Measurements from ENCODE around the gene ROMO1. TPM values are rescaled to one million over a fixed set of nuclear protein-coding genes. Genes with fewer than 3 reads are reported as not detected.

Gene ROMO1
- total RNA-seq, 1 donor: 124 TPM

GRCh38 chr20:35662551-35662950 lies 36.7 kb upstream of the ROMO1 start:
- Histone ChIP-seq H3K4me1 (ENCODE audit: insufficient read depth, low read length) (peaks cover 28% of the 10 kb centered on the region), H3K27me3 (ENCODE audit: insufficient read depth, low read length) (no peaks in the 10 kb centered on the region), H3K27ac (ENCODE audit: low read depth, low read length) (no peak overlapping the region), H3K36me3 (ENCODE audit: insufficient read depth, low read length) (no peaks in the 10 kb centered on the region), H4K20me1 (ENCODE audit: insufficient read depth, low read length) (peaks cover 65% of the 10 kb centered on the region), H2AFZ (ENCODE audit: low read length) (no peak overlapping the region), H3K4me3 (ENCODE audit: insufficient read depth, low read length) (peak overlapping the region; percentile 99), H3K9me3 (ENCODE audit: low read depth, low read length) (no peaks in the 10 kb centered on the region), H3K79me2 (ENCODE audit: insufficient read depth, low read length) (peaks cover 74% of the 10 kb centered on the region), H3K4me2 (ENCODE audit: insufficient read depth, low read length) (peak overlapping the region; percentile 100)
- TF ChIP-seq CTCF (IDR thresholded peaks at IDR 0.05; ENCODE audit: extremely low read depth, low read depth, low read length): no peak
- no peak for DNase-seq (ENCODE audit: insufficient read length, low spot score, missing footprints)

GRCh38 chr20:35663516-35664465 lies 35.4 kb upstream of the ROMO1 start:
- Histone ChIP-seq H2AFZ (ENCODE audit: low read length) (peak overlapping the region; percentile 91), H4K20me1 (ENCODE audit: insufficient read depth, low read length) (peaks cover 53% of the 10 kb centered on the region), H3K36me3 (ENCODE audit: insufficient read depth, low read length) (peaks cover 7% of the 10 kb centered on the region), H3K4me2 (ENCODE audit: insufficient read depth, low read length) (peak overlapping the region; percentile 100), H3K4me1 (ENCODE audit: insufficient read depth, low read length) (peaks cover 28% of the 10 kb centered on the region), H3K79me2 (ENCODE audit: insufficient read depth, low read length) (peaks cover 63% of the 10 kb centered on the region), H3K27ac (ENCODE audit: low read depth, low read length) (peak overlapping the region; percentile 98), H3K9me3 (ENCODE audit: low read depth, low read length) (no peaks in the 10 kb centered on the region), H3K4me3 (ENCODE audit: insufficient read depth, low read length) (peak overlapping the region; percentile 99), H3K27me3 (ENCODE audit: insufficient read depth, low read length) (no peaks in the 10 kb centered on the region)
- no peak for TF ChIP-seq CTCF (IDR thresholded peaks at IDR 0.05; ENCODE audit: extremely low read depth, low read depth, low read length)
- peak; percentile 71 for DNase-seq (ENCODE audit: insufficient read length, low spot score, missing footprints)

- Histone ChIP-seq H3K79me2 (ENCODE audit: insufficient read depth, low read length) (peaks cover 55% of the 10 kb centered on the region), H3K4me2 (ENCODE audit: insufficient read depth, low read length) (peak within 1 kb of the TSS; percentile 100), H3K36me3 (ENCODE audit: insufficient read depth, low read length) (peaks cover 14% of the 10 kb centered on the region), H3K4me3 (ENCODE audit: insufficient read depth, low read length) (peak within 1 kb of the TSS; percentile 99), H4K20me1 (ENCODE audit: insufficient read depth, low read length) (peaks cover 46% of the 10 kb centered on the region), H3K27me3 (ENCODE audit: insufficient read depth, low read length) (no peaks in the 10 kb centered on the region), H2AFZ (ENCODE audit: low read length) (peak within 1 kb of the TSS; percentile 91), H3K27ac (ENCODE audit: low read depth, low read length) (peak within 1 kb of the TSS; percentile 98), H3K9me3 (ENCODE audit: low read depth, low read length) (no peaks in the 10 kb centered on the region), H3K4me1 (ENCODE audit: insufficient read depth, low read length) (peaks cover 28% of the 10 kb centered on the region)
- DNase-seq (ENCODE audit: insufficient read length, low spot score, missing footprints): peak; percentile 99
- TF ChIP-seq CTCF (IDR thresholded peaks at IDR 0.05; ENCODE audit: extremely low read depth, low read depth, low read length): no peak
Observed at GRCh38 chr20:35664466-35665206, 34.6 kb upstream of the ROMO1 start, which contains the start of the genes CPNE1 and RBM12. CPNE1 (minus strand) TSS chr20:35664900; CDS start chr20:35632923, 31,977 bp downstream. RBM12 (minus strand) TSS chr20:35664900; CDS start chr20:35655322, 9,578 bp downstream.

Data from osteoblast (primary cell).